NB4 (cell line): ENCODE results near the gene SLC34A2.

Source experiments
- MYC ChIP-seq: IDR thresholded peaks from 2 replicates; pipeline ENCODE4 v1.6.1; 2011; ENCODE audit warnings: low read depth, low read length
- POLR2A ChIP-seq: IDR thresholded peaks from 2 replicates; pipeline ENCODE4 v1.6.1; 2011; ENCODE audit warnings: mild to moderate bottlenecking; ENCODE audit not compliant: insufficient read length; ENCODE audit errors: extremely low read depth
- TF ChIP-seq, protein P1 (sequence below): IDR thresholded peaks from one replicate; pipeline ENCODE4 v1.5.1; 2012; ENCODE audit warnings: low read depth, low read length
- TF ChIP-seq, protein P2 (sequence below): IDR thresholded peaks from 2 replicates; pipeline ENCODE4 v1.6.1; 2011; ENCODE audit warnings: low read depth, low read length

DNA sequence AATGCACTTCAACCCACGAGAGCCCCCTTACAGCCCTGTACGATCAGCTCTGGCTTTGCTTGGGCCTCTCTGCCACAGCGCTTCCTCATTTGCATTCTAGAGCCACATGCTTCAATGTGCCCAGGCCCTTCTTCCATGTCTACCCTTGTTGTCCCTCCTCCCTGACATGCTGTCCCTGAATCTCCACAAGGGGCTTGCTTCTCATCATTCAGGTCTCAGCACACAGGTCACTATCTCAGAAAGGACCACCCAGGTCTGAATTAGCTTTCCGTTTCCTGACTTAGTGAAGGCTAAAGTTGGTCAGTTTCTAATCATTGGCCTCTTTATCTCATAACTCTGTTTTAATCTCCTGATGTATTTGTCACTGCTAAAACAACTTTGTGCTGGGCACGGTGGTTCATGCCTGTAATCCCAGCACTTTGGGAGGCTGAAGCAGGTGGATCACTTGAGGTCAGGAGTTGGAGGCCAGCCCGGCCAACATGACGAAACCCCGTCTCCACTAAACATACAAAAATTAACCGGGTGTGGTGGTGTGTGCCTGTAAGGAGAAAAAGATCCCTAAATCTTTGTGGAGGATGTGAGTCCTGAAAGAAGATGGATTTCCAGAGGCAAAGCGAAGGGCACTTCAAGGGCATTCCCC is 17.9 kb upstream of the SLC34A2 start:
- TF ChIP-seq, protein P1, sequence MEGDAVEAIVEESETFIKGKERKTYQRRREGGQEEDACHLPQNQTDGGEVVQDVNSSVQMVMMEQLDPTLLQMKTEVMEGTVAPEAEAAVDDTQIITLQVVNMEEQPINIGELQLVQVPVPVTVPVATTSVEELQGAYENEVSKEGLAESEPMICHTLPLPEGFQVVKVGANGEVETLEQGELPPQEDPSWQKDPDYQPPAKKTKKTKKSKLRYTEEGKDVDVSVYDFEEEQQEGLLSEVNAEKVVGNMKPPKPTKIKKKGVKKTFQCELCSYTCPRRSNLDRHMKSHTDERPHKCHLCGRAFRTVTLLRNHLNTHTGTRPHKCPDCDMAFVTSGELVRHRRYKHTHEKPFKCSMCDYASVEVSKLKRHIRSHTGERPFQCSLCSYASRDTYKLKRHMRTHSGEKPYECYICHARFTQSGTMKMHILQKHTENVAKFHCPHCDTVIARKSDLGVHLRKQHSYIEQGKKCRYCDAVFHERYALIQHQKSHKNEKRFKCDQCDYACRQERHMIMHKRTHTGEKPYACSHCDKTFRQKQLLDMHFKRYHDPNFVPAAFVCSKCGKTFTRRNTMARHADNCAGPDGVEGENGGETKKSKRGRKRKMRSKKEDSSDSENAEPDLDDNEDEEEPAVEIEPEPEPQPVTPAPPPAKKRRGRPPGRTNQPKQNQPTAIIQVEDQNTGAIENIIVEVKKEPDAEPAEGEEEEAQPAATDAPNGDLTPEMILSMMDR, result no peak
- TF ChIP-seq POLR2A (no peak), MYC (no peak)
- TF ChIP-seq, protein P2, sequence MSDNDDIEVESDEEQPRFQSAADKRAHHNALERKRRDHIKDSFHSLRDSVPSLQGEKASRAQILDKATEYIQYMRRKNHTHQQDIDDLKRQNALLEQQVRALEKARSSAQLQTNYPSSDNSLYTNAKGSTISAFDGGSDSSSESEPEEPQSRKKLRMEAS, result no peak
